22Rv1 (cell line): ENCODE results near the gene IQGAP2.

Experiments
- ZFX ChIP-seq: fragments of 450-650 bp; IDR thresholded peaks from 2 replicates; pipeline ENCODE4 v1.6.1; 2017; ENCODE audit warnings: antibody characterized with exemption, borderline replicate concordance
- TF ChIP-seq, protein P1 (sequence below): fragments of 450-650 bp; IDR thresholded peaks from 2 replicates; pipeline ENCODE4 v1.5.1; 2017; ENCODE audit warnings: mild to moderate bottlenecking

DNA sequence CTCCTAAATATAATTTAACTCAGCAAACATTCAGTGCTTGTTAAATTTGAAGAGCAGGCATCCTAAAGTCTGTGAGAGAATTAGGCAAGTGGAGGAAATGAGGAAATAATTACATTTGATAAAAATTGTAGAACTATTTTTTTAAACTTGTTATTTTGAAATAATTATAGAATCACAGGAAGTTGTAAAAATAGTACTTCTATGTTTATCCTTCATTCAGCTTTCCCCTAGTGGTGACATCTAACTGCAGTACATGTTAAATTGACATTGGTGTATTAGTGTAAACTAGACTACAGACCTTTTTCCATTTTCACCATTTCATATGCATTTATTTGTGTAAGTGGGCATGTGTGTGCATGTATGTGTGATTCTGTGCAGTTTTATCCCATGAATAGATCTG is 168.5 kb downstream of the IQGAP2 start:
- TF ChIP-seq, protein P1, sequence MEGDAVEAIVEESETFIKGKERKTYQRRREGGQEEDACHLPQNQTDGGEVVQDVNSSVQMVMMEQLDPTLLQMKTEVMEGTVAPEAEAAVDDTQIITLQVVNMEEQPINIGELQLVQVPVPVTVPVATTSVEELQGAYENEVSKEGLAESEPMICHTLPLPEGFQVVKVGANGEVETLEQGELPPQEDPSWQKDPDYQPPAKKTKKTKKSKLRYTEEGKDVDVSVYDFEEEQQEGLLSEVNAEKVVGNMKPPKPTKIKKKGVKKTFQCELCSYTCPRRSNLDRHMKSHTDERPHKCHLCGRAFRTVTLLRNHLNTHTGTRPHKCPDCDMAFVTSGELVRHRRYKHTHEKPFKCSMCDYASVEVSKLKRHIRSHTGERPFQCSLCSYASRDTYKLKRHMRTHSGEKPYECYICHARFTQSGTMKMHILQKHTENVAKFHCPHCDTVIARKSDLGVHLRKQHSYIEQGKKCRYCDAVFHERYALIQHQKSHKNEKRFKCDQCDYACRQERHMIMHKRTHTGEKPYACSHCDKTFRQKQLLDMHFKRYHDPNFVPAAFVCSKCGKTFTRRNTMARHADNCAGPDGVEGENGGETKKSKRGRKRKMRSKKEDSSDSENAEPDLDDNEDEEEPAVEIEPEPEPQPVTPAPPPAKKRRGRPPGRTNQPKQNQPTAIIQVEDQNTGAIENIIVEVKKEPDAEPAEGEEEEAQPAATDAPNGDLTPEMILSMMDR: no peak
- no peak for TF ChIP-seq ZFX
